ENCODE measurements around the gene NSMF.
"Not testable (repeated sequence)": the region's sequence is repeated elsewhere in the genome, so short reads cannot be mapped to it uniquely, and the experiment has no call there.

The NSMF gene

DNA sequence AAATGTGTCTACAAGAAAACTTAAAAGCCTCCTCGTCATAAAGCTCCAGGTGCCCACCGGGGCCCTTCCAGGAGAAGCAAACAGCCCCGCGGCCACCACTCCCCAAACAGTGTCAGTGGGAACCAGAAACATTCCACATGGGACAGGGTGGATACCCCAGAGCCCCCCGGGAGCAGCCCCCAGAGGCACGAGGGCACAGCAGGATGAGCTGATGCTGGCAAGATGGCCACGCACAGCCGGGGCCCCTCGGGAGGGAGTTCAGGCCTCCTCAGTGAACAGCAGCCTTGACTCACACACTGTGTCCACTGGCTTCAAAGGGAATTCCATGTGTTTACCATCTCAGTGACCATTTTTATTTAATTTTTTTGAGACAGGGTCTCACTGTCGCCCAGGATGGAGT lies 46.7 kb downstream of the NSMF start:
- no peak for DNase-seq (ENCODE audit: low spot score)

DNA sequence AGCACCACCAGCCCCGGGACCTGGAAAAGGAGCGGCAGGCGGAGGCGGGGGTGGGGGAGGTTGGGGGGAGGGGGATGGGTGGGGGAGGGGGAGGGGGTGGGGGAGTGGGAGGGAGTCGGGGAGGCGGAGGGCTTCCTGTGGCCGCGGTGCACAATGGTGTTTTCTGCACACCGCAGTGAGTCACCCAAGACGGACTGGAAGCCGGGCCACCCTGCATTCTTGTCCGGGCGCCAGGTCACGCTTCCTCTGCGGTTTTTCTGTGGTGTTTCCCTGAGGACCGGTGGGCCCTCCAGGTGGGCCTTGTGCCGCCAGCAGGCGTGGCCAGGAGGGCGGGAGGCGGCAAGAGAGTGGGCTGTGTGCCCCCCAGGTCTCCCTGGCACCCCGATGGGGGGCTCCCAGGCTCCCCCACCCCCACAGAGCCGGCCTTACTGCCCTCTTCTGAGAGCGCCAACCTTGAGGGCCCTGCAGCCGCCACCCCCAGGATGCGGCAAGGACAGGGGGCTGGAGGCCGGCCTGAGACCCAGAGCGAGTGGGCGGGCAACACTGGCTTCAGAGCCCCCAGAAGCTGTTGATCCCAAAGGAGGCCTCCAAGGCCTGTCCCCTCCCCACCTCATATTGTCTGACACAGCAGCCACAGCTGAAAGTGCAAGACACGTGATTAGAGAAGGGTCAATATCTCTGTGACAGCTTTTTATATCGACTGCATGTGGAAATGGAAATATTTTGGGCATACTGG lies 47.3 kb downstream of the NSMF start:
- DNase-seq (ENCODE audit: low spot score) = peak; percentile 46

GRCh38 chr9:137411260-137411644 lies 47.9 kb downstream of the NSMF start:
- DNase-seq (ENCODE audit: low spot score) = no peak

DNA sequence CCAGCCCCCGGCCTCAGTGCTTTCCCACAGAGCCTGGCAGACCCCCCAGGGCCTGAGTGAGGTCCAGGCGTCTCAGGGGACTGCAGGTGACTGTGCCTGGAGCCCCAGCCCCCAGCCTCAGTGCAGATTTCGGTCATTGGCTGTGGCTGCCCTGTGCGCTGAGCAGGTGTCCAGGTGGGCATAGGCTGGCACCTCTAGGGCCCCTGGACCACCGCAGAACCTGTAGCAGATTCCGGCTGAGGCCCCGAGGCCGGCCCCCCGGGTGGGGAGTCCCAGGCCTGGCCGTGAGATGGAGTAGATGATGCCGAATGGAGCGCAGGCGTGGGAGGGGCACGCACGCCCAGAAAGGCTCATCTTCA lies 48.3 kb downstream of the NSMF start:
- DNase-seq (ENCODE audit: low spot score) = no peak

DNA sequence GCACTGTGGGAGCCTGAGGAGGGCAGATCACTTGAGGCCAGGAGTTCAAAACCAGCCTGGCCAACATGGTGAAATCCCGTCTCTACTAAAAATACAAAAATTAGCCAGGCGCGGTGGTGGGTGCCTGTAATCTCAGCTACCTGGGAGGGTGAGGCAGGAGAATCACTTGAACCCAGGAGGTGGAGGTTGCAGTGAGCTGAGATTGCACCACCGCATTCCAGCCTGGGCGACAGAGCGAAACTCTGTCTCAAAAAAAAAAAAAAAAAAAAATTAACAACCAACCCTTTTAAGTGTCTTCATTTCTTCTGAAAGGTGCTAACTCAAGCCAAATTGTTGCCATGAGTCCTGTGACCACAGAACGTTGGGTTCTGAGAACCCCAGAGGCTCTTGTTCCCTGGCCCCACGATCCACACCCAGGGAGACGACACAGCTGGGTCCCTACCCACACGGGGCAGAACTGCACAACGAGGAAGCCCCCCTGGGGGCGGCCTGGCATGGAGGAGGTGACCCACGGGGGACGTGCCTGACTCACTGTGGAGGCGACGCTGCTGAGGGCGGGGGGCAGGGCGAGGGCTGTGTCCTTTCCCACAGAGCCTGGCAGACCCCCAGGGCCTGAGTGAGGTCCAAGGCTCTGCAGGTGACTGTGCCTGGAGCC lies 48.8 kb downstream of the NSMF start:
- not testable (repeated sequence) for DNase-seq (ENCODE audit: low spot score)

DNA sequence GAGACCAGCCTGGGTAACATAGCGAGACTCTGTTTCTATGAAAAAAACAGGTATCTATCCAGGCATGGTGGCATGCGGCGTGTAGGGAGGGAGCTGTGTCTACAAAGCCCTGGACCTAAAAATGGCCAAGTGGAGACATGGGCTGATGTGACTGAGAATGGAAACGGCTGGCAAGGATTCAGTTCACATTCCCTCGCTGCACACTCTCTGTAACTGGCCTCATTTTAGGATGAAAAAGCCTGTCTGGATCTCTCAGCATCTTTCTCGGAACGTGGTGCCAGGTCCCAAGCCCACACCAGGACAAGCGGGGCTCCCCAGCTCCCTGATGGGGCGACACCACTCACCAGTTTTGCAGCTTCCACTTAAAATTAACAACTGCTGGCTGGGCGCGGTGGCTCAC lies 49.6 kb downstream of the NSMF start:
- no peak for DNase-seq (ENCODE audit: low spot score)

- DNase-seq (ENCODE audit: low spot score) = no peak
Measured at GRCh38 chr9:137408651-137409405, 50.3 kb downstream of the NSMF start.

- DNase-seq (ENCODE audit: low spot score) = no peak
Measured at GRCh38 chr9:137407590-137408300, 51.4 kb downstream of the NSMF start.

DNA sequence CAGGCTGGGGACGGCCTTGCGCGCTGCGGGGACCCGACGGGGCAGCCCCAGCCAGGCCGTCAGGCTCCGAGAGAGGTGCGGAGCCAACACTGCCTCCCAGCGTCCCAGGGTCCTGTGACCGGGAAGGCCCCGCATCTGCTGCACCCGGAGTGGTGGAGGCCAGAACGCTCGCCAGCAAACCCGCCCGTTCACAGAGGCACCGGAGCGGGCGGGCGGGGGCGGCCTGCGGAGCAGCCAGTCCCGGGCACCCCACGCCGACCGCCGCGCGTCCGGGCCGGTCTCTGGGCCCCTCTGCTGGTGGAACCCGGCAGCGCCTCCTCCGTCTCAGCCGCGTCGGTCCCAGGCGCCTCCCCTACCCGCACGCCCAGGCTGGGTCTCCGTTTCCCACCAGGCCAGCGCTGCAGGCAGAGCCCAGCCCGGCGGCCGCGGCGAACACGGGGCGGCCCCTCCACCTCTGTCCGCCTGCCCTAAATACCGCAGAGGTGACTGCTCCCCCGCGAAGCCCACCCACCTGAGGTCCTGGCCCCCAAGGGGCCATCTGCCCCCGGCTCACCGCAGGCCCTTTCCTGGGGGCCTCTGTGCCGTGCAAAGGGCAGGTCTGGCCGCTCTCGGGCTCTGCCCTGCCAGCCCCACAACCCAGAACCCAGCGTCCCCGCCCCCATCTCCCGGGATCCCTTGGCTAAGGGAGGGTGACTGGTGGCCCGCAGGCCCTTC lies 52.1 kb downstream of the NSMF start:
- no peak for DNase-seq (ENCODE audit: low spot score)

GRCh38 chr9:137406085-137406760 lies 52.9 kb downstream of the NSMF start:
- DNase-seq (ENCODE audit: low spot score) = no peak

- DNase-seq (ENCODE audit: low spot score) = no peak
Measured at GRCh38 chr9:137405677-137406081, 53.5 kb downstream of the NSMF start.

DNA sequence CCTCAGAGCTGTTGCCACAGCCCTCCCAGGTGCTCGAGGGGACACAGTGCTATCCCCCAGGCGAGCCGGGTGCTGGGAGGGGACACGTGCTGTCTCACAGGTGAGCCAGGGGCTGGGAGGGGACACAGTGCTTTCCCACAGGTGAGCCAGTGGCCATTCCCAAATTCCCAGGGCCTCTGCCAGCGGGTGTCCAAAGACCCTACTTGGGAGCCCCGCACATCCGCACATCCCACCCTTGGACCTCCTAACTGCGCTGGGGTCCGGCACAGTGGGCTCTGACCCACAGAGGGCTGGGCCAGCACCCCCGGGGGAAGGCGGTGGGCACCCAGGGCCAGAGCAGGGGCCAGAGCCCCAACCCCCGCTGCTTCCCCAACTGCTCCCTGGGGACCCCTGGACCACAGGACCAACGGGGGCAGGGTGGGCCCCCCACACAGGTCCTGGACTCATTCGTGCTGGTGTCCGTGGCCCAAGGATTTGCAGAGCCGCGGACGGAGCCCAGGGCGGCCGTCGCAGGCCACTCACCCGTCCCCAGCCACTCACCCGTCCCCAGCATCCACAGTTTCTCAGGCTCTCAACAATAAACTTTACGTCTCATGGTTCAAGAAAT lies 54.1 kb downstream of the NSMF start:
- no peak for DNase-seq (ENCODE audit: low spot score)

DNA sequence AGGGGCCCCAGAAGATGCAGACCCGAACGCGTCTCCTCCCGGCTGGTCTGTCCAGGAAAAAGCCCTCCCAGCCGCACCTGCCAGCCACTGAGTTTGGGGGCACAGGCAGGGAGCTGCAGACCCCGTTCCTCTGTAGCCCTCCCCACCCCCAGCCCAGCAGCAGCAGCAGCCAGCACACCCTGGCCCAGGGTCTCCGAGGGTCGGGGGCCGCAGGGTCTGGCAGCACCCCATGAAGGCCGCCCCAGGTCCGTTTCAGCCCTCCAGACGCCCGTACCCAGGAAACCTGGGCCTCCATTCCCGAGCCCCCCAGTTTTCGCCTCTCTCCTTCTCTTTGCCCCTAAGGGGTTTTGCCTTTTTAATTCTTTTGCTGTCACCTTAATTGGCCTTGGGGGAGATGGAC lies 55.9 kb downstream of the NSMF start:
- no peak for DNase-seq (ENCODE audit: low spot score)

DNA sequence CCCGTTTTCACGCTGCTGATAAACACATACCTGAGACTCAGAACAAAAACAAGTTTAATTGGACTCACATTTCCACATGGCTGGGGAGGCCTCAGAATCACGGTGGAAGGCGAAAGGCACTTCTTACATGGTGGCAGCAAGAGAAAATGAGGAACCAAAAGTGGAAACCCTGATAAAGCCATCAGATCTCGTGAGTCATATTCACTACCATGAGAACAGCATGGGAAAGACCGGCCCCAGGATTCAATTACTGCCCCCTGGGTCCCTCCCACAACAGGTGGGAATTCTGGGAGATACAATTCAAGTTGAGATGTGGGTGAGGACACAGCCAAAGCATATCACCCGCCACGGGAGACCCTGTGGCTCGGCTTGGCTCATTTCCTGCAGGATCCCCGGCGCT lies 56.4 kb downstream of the NSMF start:
- no peak for DNase-seq (ENCODE audit: low spot score)

DNA sequence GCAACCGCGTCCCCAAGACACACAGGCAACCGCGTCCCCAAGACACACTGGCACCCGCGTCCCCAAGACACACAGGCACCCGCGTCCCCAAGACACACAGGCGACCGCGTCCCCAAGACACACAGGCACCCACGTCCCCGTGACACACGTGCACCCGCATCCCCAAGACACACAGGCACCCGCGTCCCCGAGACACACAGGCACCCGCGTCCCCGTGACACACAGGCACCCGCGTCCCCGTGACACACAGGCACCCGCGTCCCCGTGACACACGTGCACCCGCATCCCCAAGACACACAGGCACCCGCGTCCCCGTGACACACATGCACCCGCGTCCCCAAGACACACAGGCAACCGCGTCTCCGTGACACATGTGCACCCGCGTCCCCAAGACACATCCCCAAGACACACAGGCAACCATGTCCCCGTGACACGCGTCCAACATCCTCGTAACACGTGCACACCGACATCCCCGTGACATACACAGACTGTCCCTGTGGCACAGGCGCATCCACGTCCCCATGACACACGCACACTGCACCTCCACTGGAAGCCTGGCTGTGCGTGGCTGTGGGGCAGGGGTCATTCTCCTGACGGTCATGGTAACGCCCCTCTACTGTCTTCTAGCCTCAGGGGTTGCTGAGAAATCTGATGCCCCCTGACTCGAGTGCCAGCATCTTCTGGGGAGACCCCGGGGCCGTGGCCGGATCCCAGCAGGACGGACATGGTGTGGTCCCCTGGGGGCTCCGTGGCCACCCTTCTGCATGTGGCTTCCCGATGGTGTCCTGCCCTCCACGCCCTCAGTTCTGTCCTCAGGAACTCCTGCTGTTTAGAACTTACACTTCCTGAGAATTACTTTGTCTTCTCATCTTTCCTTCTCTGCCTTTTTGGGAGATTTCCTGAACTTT lies 60.3 kb downstream of the NSMF start:
- no peak for DNase-seq (ENCODE audit: low spot score)

DNA sequence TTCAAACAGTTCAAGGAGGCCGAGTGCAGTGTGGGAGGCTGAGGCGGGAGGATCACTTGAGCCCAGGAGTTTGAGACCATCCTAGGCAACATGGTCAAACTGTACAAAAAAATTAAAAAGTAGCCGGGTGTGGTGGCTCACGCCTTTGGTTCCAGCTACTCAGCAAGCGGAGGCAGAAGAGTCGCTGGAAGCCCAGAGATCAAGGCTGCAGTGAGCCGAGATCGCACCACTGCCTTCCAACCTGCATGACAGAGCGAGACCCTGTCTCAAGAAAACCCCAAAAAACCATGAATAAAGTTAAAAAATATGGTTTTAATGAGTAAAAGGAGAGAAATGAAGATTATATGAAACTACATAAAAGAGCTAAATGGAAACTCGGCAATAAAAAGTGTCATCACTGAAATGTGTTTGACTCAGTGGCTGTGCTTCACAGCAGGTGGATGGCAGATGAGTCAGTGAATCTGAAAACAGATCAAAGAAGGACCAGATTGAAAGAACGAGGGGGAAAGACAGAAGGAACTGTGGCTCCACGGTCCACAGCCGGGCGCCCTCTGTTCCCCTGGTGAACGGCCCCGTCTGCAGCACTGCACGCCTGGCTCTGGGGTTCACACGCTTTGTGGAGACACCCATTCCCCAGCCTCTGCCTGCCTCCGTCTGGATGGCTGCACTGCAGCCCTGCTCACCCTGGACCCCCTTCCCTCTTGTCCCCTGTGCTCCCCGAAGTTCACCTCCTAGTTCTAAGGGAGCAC lies 61.3 kb downstream of the NSMF start:
- DNase-seq (ENCODE audit: low spot score) = no peak

All from NAMALWA (cell line).